GM21529 (cell line): ENCODE results near the gene FBXO17.
"Not testable (repeated sequence)": the region's sequence is repeated elsewhere in the genome, so short reads cannot be mapped to it uniquely, and the experiment has no call there.

Experiments used
- ATAC-seq: cut with Tn5 transposase; IDR thresholded peaks from one replicate; pipeline ENCODE4 v1.9.1; 2021; ENCODE audit not compliant: unreplicated experiment

The FBXO17 gene

DNA sequence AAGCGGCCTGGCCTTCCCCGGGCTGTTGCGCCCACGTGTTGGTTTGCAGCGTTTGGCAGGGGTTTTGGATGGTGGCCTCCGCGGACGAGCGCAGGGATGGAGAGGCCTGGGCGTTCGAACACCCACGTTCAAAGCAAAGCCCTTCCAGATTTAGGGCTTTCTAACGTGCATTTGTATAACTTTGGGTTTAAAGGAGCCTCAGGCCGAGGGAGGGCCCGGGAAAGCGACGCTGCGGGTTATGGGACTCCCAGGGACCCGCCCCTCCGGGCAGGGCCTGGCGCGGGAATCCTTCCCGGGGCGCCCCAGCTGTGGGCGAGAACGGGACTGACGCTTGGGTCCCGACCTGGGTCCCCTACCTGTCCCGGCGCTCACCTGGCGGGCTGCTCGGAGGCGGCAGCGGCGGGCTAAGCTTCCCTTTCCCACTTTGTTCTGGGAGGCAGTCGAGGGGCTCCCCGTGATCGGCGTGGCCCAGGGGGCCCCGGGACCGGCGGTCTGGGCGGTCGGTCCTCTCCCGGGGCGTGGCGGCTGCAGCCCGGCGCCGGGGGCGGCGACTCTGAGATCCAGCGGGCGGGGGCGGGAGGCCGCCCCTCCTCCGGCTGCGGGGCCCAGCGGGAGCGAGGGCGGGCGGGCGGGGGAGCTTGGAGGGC is at the start of gene FBXO17:
TSS of gene FBXO17 (minus strand) at position 529 of the 647 bp plus-strand sequence. CDS start 25,423 bp downstream, outside the sequence.
- ATAC-seq = no peak

- no peak for ATAC-seq
These were observed 49.5 kb upstream of the FBXO17 start for GRCh38 chr19:39024875-39025641.

DNA sequence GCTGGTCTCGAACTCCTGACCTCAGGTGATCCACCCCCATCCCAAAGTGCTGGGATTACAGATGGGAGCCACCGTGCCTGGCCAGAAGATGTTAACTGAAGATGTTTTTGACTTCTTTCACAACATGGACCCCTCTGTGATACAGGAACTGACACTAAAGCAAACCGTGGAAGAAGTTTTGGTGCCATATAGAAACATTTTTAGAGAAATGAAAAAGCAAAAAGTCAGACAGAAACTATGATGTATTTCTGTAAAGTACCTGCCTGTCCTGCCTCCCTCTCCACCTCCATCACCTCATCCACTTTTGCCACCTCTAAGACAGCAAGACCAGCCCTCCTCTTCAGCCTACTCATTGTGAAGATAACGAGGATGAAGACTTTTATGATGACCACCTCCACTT is 45.5 kb upstream of the FBXO17 start:
- ATAC-seq = no peak

GRCh38 chr19:39017646-39018045 is 42.1 kb upstream of the FBXO17 start:
- ATAC-seq = no peak

GRCh38 chr19:39017026-39017425 is 41.5 kb upstream of the FBXO17 start:
- ATAC-seq = no peak

DNA sequence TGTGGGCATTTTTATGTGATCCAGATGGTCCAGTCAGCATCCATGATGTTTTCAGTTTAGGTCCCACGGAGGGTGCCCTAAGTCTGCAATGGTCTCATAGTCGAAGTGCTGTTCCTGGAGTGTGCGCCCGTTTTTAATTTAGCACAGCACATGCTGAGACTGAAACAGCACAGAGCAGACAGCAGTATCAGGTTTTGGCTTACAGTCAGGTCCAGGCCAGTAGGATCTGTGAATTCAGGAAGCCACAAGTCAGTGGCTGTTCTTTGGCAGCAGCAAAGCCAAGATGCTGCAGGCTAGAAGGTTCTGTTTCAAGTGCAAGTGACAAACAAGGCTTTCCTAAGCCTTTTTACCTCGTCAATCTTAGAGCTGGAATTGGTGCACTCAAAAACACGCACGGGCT is 38.5 kb upstream of the FBXO17 start:
- no peak for ATAC-seq

DNA sequence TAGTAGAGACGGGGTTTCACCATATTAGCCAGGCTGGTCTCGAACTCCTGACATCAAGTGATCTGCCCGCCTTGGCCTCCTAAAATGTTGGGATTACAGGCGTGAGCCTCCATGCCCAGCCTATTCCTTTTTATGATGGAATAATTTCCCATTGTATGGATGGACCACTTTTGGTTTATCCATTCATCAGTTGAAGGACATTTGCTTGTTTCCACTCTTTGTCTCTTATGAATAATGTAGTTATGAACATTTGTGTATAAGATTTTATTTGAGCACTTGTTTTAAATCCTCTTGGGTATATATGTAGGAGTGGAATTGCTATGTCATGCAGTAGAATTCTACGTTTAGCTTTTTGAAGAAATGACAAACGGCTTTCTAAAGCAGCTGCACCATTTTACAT is 33.5 kb upstream of the FBXO17 start:
- ATAC-seq = no peak

GRCh38 chr19:39008137-39008536 is 32.6 kb upstream of the FBXO17 start:
- ATAC-seq = no peak

GRCh38 chr19:39007096-39007495 is 31.6 kb upstream of the FBXO17 start:
- no peak for ATAC-seq

DNA sequence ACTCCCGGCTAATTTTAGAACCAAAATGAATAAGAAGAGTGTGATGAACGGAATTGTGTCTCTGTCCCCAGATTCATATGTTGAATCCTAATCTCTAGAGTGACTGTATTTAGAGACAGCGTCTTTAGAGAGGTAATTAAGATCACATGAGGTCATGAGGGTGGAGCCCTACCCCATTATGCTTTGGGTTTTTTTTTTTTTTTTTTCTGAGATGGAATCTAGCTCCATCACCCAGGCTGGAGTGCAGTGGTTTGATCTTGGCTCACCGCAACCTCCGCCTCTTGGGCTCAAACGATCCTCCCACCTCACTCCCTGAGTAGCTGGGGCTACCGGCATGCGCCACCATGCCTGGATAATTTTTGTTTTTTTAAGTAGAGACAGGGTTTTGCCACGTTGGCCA is 28.9 kb upstream of the FBXO17 start:
- ATAC-seq = no peak

- ATAC-seq = no peak
These were observed 28.3 kb upstream of the FBXO17 start for GRCh38 chr19:39003796-39004195.

DNA sequence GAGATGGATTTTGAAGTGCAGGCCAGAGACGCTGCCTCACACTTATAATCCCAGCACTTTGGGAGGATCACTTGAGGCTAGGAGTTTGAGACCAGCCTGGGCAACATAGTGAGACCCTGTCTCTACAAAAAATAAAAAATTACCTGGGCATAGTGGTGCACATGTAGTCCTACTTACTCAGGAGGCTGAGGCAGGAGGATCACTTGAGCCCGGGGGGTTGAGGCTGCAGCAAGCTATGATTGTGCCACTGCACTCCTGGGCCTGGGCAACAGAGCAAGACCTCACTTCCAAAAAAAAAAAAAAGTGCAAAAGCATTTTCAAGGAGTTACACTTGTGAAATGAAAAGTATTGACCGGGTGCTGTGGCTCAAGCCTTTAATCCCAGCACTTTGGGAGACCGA is 27.6 kb upstream of the FBXO17 start:
- no peak for ATAC-seq

DNA sequence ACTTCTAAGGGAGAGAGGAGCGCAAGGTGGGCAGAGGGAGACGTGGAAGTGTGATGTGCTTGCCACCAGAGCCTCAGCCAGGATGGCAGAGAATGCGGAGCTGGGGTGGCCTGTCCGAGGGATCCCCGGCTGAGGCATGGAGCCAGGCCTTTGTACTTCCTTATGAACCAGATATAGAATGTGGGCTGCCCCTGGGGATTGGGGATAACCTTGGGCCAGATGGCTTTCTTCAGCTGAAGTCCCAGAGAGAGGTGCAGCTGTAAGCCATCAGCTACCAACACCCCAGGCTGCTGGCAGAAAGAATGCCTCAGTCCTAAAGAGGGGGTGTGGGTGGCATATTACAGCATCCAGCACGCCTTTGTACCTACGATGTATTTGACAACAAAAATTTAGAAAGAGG is 25.5 kb upstream of the FBXO17 start:
- ATAC-seq = no peak

DNA sequence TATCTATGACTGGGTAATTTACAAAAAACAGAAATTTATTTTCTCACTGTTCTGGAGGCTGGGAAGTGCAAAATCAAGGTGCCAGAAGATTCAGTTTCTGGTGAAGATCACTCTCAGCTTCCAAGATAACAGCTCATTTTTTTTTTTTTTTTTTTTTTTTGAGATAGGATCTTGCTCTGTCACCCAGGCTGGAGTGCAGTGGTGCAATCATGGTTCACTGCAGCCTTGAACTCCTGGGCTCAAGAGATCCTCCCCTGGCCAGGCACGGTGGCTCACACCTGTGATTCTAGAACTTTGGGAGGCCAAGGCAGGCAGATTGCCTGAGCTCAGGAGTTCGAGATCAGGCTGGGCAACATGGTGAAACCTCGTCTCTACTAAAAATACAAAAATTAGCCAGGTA is 22.0 kb upstream of the FBXO17 start:
- ATAC-seq = not testable (repeated sequence)

DNA sequence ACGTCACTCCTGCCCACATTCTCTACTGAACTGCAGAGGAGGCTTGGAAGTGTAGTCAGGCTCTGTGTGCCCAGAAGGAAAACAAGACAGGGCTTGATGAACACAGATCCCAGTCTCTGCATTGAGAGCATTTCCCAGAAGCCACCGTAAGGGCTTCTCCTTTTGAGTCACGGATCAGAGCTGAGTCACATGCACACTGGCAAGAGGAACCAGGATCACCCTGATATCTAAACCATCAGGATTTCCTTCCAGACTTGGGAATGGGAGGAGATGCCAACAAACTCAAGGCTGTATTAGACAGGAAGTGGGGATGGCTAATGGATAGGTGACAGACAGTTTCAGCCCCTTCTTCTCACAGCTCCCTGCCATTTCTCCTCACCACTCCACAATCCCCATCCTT is 17.7 kb upstream of the FBXO17 start:
- ATAC-seq = no peak

GRCh38 chr19:38990949-38991697 is 15.6 kb upstream of the FBXO17 start:
- ATAC-seq = no peak

DNA sequence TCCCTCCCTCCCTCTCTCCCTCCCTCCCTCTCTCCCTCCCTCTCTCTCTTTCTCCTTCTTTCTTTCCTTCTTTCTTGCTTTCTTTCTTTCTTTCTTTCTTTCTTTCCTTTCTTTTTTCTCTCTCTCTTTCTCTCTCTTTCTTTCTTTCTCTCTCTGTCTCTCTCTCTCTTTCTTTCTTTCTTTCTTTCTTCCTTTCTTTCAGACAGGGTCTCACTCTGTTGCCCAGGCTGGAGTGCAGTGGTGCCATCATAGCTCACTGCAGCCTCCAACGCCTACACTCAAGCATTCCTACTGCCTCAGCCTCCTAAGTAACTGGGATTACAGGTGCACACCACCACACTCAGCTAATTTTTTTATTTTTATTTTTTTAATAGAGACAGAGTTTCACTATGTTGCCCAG is 14.1 kb upstream of the FBXO17 start:
- not testable (repeated sequence) for ATAC-seq

DNA sequence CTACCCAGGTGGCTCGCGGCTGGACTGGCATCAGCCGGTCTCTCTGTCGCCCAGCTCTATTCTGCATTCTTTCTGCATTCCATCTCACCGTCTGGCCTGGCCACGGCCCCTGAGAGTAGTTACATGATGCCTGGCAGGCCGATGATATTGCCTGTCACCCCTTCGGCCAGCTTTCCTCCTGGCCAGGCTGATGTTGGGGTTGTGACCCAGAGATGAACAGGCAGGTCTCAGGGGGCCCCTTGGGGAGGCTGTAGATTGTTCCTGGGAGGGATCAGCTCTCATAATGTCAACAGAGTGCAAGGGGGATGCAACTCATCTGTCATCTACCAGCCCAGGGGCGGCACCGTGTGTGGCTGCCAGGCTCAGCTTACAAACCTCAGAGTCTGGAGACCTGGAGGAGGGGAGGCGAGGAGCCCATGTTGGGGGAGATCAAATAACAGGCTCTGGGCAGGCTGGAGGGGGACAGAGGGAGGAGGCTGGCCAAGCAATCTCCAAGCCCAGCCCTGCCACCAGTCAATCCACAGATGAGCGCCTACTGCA is 13.6 kb upstream of the FBXO17 start:
- ATAC-seq = no peak

DNA sequence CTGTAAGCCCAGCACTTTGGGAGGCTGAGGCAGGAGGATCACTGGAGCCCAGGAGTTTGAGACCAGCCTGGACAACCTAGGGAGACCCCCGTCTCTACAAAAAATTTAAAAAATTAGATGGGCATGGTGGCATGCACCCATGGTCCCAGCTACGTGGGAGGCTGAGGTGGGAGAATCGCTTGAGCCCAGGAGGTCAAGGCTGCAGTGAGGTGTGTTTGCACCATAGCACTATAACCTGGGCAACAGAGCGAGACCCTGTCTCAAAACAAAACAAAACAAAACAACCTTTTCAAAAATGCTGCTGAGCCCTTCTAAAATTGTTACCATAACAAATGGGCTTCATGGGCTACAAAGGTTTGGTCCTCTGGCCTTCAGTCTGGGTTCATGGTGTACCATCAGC is 13.1 kb upstream of the FBXO17 start:
- not testable (repeated sequence) for ATAC-seq

- not testable (repeated sequence) for ATAC-seq
These were observed 12.2 kb upstream of the FBXO17 start for GRCh38 chr19:38987745-38988144.

- ATAC-seq = no peak
These were observed 9.7 kb upstream of the FBXO17 start for GRCh38 chr19:38985262-38985661.
